ENCODE data around the gene CAB39. TPM values are rescaled to one million over a fixed set of nuclear protein-coding genes. Genes with fewer than 3 reads are reported as not detected.

The CAB39 gene
- total and polyA plus RNA-seq, 2 experiments from 2014 or later: 31.9 to 36.2 TPM

DNA sequence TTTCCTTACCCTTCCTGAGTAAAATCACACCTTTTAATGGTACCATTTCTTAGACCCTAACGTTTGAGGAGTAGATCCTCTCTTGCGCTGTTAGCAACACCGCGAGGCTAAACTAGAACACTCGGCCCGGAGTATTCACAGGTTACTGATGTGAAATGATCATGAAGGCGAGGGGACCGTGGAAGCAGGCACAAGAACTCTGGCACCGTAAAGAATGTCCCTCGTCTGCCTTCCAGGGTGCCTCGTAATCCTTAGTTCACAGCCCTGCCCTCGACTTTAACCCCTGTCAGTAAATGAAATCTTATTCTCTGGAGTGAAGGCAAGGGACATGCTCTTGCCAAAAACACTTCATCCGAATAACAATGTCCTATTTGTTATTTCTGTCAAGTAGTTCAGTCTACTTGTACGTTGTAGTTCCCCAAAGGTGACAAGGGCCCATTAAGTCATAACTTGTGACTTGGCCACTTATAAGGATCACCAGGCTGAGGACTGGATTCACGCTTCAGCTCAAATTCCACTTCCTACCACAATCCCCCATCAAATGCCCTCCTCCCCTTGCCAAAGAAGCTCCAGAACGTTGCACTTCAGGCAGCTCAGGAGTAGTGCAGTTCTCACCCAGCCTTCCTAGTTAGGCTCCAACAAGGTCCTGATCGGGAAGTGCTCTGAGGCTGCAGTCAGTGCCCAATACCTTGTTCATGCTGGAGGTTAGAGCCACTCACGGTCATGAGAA lies 108.8 kb downstream of the CAB39 start:
- DNase-seq (ENCODE audit: low read depth in 1 of 2, low spot score in 1 of 2): no peak
- Histone ChIP-seq H3K27me3 (no peaks in the 10 kb centered on the region), H3K4me3 (no peak overlapping the region), H3K4me1 (ENCODE audit: low read depth) (no peaks in the 10 kb centered on the region), H3K36me3 (peaks cover 17% of the 10 kb centered on the region), H3K9me3 (ENCODE audit: low read depth) (no peaks in the 10 kb centered on the region), H3K27ac (no peak overlapping the region)
- TF ChIP-seq, protein P1, sequence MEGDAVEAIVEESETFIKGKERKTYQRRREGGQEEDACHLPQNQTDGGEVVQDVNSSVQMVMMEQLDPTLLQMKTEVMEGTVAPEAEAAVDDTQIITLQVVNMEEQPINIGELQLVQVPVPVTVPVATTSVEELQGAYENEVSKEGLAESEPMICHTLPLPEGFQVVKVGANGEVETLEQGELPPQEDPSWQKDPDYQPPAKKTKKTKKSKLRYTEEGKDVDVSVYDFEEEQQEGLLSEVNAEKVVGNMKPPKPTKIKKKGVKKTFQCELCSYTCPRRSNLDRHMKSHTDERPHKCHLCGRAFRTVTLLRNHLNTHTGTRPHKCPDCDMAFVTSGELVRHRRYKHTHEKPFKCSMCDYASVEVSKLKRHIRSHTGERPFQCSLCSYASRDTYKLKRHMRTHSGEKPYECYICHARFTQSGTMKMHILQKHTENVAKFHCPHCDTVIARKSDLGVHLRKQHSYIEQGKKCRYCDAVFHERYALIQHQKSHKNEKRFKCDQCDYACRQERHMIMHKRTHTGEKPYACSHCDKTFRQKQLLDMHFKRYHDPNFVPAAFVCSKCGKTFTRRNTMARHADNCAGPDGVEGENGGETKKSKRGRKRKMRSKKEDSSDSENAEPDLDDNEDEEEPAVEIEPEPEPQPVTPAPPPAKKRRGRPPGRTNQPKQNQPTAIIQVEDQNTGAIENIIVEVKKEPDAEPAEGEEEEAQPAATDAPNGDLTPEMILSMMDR (IDR thresholded peaks at IDR 0.05; ENCODE audit: low read depth, low read length): no peak

DNA sequence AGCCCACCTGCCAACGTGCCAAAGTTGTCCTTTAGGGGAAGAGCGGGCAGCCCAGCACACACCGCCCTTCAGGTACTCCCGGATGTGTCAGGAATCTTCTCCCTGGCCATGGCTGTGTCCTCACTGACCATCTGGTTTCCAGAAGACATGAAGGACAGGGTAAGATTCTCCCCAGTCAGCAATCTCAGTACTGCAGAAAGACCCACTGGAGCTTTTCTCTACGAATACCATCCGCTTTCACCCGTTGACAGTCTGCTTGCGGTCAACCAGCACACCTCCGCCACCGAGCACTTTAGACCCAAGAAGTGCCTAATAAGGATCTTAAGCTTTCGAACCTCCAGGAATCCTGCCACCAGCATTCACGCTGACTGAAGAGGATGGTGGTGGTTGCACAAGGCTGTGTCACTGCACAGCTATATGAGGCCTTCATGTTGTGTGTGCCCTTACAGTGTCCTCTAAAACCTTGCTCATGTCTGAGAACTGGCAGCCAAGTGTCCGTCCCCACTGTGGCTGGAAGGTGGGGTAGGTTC lies 109.4 kb downstream of the CAB39 start:
- peaks cover 2% of the 10 kb centered on the region for H3K27me3 ChIP-seq
- no peak for DNase-seq (ENCODE audit: low read depth in 1 of 2, low spot score in 1 of 2)
- H3K4me1 ChIP-seq (ENCODE audit: low read depth): no peaks in the 10 kb centered on the region
- no peak overlapping the region for H3K27ac ChIP-seq
- H3K9me3 ChIP-seq (ENCODE audit: low read depth): no peaks in the 10 kb centered on the region
- TF ChIP-seq, protein P1 (IDR thresholded peaks at IDR 0.05; ENCODE audit: low read depth, low read length): no peak
- H3K4me3 ChIP-seq: no peak overlapping the region
- H3K36me3 ChIP-seq: peaks cover 13% of the 10 kb centered on the region

- DNase-seq (ENCODE audit: low read depth in 1 of 2, low spot score in 1 of 2): no peak
- Histone ChIP-seq H3K36me3 (peaks cover 6% of the 10 kb centered on the region), H3K4me3 (no peak overlapping the region), H3K4me1 (ENCODE audit: low read depth) (no peaks in the 10 kb centered on the region), H3K9me3 (ENCODE audit: low read depth) (no peaks in the 10 kb centered on the region), H3K27me3 (peaks cover 4% of the 10 kb centered on the region), H3K27ac (no peak overlapping the region)
- TF ChIP-seq, protein P1 (IDR thresholded peaks at IDR 0.05; ENCODE audit: low read depth, low read length): no peak
Measured at GRCh38 chr2:230823264-230823964, 110.8 kb downstream of the CAB39 start.

DNA sequence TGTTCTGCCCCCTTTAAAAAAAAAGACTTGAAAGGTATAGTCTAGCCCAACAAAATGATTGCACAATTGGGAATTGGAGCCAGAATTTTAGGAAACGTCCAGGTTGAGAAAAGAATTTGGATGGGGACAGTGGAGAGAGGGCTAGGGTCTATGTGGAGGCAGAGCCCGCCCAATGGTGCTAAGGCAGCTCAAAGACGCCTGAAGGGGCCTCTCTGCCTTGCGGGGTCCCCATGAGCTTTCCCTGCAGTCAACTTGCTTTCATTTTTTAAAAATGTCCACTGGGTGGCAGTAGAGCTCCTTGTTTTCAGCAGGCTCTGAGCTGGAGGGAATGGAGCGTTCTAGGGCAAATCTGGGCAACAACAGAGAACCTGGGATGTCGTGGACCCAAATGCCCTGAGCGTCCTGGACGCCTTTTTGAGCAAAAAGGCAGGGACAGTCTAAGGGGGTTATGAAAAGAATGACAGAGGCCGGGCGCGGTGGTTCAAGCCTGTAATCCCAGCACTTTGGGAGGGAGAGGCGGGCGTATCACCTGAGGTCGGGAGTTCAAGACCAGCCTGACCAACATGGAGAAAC lies 111.8 kb downstream of the CAB39 start:
- Histone ChIP-seq H3K4me1 (ENCODE audit: low read depth) (no peaks in the 10 kb centered on the region), H3K27ac (no peak overlapping the region), H3K4me3 (no peak overlapping the region), H3K9me3 (ENCODE audit: low read depth) (no peaks in the 10 kb centered on the region), H3K36me3 (peaks cover 5% of the 10 kb centered on the region), H3K27me3 (peaks cover 4% of the 10 kb centered on the region)
- TF ChIP-seq, protein P1 (IDR thresholded peaks at IDR 0.05; ENCODE audit: low read depth, low read length): peak; percentile 67
- peak; percentile 84 to 89 for DNase-seq (ENCODE audit: low read depth in 1 of 2, low spot score in 1 of 2)

GRCh38 chr2:230825354-230825753 lies 112.7 kb downstream of the CAB39 start:
- Histone ChIP-seq H3K27ac (no peak overlapping the region), H3K36me3 (peaks cover 4% of the 10 kb centered on the region), H3K4me3 (no peak overlapping the region), H3K27me3 (peaks cover 4% of the 10 kb centered on the region), H3K4me1 (ENCODE audit: low read depth) (no peaks in the 10 kb centered on the region), H3K9me3 (ENCODE audit: low read depth) (no peaks in the 10 kb centered on the region)
- no peak for DNase-seq (ENCODE audit: low read depth in 1 of 2, low spot score in 1 of 2)
- TF ChIP-seq, protein P1 (IDR thresholded peaks at IDR 0.05; ENCODE audit: low read depth, low read length): no peak

Measured in cardiac muscle cell (in vitro differentiated cells and primary cell).